NCI-H1417 (cell line): ENCODE data around the gene LGI1.

Source experiments
- DNase-seq, 3 experiments: peaks; one replicate each; lab custom pipeline; 2025; lab: John Stamatoyannopoulos, UW

LGI1 gene

DNA sequence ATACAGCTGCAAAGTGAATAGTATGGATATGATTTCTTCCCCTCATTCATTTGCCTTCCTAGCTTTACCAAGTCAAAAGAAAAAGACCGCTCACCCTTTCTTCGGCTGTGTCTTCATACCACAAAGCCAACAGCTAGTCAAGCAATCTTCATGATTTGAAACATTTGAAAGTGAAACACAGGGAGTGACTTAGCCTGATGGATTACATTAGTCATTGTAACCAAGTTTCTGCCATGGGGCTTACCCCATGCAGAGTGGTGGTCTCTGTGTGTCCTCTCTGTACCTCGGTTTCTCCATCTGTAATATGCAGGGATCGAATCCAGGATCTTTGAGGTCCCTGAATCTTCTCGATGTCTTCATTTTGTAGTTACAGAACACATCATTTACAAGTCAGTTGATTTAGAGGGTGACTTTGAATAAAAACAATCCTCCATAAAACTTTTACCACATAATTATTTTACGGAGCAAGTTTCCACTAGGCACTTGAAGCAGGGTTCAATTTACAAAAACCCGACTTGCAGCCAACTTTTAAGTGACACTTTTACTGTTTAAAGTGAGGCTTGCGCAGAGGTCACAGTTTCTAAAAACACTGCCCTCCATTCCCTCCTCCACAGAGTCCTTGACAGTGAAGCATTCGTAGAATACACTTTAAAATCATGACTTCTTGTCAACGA is 2.2 kb upstream of the LGI1 start:
- DNase-seq = no peak

DNA sequence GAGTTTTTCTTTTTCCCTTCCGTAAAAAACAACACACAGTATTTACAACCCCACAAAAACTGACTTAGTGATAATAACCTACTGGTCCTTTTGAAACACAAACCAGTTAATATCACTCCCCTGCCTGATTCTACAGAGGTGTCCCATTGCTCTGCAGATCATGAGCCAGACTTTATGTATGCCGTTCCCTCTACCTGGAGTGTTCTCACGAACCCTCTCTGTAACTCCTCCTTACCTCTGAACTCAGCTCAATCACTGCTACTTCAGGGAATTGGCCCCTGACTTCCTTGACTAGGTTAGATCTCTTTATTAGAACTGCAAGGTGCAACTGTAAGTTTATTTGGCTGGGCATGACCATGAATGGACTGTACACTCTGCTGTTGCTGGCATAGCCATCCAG is 1.6 kb upstream of the LGI1 start:
- DNase-seq = no peak

DNA sequence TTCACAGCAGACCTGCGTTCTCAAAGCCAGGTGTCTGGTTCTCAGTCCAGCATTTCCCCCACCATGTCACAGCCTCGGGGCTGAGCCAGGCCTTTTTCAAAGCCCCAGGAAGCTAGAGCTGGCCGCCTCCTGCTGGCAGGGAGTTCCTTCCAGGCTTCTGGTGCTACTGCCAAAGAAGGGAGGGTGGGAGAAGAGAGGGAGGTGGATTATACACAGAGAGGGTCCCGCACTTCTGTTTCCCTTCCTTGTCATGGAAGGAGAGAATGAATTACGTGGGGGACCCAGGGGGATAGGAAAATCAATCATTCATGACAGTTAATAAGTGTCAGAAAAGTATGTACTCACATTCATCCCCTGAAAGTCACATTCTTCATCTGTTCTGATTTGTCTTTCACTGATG is 600 bp upstream of the LGI1 start:
- DNase-seq = peak in 1 of 3 experiments; percentile 4

DNA sequence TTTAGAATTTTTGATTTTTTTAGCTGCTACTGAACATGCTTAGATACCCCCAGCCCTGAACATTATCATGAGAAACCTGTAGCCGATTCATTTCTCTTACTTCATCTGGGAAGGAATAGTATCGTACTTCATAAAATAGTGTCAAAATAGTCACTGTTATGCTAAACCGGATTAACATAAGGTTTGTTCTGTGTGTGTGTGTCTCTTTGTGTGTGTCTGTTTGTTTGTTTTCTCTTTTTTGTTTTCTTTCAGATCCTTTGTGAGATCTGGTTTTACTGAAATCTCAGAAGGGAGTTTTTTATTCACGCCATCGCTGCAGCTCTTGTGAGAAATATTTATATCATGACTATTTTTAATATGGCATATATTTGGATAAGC is 761 bp downstream of the LGI1 start:
- no peak for DNase-seq

DNA sequence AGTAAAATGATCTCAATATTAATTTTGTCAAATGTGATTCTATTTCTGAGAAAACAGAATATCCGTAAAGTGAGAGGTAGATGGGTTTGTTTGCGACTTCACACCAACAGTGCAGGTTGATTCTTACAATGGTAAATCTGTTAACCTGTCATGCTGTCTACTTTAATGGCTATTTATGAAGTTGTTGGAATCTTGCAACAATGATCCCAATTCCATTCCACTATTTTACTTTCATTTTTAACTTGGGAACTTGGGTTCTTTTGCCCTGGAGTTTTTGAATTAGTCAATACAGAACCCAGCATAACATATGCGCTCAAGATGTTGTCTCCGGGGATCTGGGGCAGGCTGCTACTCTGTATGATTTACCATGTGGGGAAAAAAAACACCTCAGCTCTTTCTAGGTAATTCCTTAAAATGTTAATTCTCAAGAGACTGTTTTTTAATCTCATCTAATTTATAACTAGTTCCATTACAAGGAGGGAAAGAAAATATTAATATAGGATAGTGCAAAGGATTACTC is 1.2 kb downstream of the LGI1 start:
- DNase-seq = no peak

DNA sequence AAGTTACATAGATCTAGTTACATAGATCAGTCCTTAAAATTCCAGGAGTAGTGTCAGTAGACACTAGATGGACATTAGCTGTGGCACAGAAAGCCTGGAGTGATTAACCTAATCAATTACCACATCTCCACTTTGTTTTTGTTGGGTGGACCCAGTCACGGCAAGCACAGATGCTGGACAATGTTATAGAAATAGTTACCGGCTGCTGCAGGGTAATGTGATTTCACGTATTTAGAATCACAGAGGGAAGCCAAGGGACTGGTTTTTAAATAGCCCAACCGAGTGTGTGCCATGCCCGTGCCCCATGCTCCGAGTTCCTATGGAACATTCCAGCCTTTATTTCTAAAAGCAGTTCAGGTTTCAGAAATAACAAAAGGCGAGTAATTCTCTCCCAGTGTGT is 2.8 kb downstream of the LGI1 start:
- DNase-seq = no peak

DNA sequence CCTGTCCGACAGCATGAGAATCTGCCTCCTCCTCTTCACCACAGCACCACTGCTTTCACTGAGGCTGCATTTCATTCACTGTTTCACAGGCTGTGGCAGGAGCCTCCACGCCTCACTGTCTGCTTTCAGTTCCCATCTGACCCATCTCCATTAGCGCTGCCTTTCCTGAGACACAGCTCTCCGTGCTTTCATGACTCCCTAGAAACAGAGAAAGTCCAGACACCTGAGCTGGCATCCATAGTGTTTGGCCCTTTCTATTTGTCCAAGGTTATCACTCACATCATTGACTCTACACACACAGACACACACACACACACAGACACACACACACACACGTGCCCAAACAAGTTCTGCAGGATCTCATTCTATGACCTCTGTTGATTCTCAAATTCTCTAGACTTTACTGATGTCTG is 5.2 kb downstream of the LGI1 start:
- DNase-seq = peak in 1 of 3 experiments; percentile 10

DNA sequence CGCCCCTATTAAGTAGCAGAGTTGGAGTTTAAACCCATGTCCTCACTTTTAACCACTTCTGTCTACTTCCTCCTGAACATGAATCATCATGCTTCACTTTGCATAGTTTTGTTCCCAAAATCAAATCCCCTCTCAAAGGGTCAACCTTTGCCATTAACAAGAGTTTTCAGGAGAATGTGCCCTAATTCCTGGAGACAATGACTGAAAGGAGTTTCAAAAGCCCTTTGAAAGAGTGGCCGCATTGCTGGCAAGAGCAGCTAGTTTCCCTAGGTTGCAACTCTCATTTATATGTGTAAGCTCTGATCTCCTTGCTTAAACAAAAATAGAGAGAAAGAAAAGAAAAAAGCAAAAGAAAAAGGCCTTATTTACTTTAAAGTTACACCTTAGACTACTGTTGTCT is 9.2 kb downstream of the LGI1 start:
- DNase-seq = no peak

DNA sequence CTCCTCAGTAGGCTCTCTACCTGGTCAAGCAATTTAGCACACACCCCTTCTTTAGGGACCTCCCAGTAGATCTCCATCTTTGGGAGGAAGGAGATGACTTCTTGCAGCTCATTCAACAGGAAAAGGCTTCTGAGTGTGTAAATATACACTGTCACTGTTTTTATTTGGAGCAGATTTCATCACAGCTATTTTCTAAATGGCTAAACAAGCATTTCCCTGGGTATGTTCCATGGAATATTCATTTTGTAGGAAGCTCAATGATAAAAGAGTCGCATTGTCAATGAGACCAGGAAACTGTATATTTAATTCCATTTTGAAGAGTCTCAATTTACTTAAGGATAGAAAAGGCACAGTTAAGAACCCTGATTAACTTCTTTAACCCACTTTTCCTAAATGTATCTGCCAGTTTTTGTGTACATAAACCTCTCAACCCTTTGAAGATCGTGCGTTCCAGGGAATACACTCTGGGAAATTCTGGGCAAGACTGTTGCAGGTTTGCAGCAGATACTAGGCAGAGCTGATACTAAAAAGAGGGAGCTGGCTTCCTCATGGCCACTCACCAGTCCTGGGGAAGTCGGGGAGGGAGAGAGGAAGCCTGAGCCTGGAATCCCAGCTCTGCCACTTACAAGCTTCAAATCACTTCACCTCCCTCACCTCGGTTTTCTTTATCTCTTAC is 10.1 kb downstream of the LGI1 start:
- DNase-seq = no peak

DNA sequence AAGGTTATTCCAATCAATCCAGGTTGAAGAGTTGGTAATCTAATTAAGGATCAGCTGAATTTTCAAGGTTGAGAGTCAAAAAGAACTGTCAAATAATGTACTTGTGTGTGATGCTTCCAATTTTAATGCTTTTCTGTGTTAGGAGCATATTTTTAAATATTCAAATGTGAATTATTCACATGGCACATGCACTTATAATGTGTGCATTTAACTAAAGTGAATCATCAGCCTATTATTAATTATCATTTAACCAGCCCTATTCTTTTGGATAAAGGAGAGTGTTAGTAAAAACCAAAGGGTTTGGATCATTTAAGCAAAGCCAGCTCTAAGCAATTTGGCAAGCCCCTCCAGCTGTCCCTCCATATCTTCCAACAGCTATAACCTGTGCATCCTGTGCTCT is 11.2 kb downstream of the LGI1 start:
- no peak for DNase-seq

DNA sequence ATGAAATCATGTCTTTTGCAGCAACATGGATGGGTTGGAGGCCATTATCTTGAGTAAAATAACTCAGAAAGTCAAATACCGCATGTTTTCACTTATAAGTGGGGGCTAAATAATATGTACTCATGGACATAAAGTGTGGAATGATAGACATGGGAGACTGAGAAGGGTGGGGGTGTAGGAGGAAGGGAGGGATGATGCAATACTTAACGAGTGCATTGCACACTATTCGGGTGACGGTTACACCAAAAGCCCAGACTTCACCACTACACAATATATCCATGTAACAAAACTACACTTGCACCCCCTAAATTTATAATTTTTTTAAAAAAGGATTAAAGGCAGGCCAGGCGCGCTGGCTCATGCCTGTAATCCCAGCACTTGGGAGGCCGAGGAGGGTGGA is 13.6 kb downstream of the LGI1 start:
- DNase-seq = no peak

DNA sequence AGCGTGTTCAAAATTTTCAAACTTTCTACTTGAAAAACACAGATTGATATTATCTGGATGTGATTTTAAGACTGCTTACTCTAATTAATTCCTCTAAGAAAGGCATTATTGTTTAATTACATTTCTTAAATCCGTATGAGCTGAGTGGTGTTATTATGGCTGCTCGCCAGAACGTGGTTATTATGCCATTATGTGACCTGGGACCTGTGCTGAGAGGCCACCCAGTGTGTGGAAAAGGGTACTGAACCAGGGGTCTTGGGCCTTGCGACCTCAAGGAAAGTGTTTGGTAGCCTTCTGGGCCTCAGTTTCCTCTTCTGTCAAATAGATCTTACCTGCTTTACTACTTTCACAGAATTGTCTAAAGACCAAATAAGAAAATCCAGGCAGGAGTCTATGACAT is 15.4 kb downstream of the LGI1 start:
- DNase-seq = peak in 1 of 3 experiments; percentile 7

DNA sequence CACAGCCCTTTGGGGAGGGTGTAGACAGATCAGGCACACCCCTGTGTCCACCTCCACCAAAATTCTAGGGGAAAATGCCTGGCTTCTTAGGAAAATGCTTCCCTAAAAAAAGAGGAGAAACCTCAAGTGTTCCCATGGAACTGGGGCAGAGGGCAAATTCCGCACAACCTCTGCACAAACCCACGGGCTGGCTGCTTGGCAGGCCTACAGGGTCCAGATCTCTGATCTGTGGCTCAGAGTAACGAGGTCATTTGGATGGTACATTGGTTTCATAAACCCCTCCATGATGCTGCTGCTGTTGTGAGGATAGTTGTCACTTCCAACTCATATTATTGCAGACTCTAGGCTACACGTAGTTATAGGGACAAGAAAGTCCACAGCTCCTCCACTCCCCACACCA is 16.0 kb downstream of the LGI1 start:
- DNase-seq = no peak

DNA sequence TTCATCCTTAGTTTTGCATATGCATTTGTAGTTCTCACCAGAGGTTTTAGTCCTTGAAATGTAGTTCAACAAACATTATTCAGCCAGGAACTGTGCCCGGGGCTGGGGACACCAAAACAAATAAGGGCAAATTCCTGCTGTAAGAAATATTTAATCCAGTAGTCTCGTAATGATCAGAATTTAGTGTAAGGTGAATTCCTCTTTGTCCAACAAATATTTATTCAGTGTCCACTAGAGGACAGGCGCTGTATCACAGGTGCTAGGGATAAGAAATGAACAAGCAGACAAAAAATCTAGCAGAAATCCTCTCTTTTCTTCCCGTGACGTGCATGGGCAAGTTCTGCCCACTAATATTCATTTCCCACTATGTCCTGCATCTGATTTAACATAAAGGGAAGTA is 17.6 kb downstream of the LGI1 start:
- no peak for DNase-seq

DNA sequence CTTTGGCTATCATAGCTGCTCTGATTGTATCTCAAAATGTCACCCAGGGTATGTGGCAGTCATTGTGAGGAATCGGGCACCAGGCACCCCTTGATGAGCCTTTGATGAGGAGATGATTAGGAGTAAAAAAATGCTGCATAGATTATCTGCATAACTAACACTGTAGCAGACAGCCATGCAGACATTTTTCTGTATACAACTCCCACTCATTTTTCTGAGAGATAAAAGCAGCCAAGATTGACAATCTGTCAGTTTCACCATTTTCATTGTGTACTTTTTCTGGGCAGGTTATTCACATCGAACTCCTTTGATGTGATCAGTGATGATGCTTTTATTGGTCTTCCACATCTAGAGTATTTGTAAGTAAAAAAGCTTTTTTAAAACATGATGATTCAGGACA is 19.4 kb downstream of the LGI1 start:
- no peak for DNase-seq

DNA sequence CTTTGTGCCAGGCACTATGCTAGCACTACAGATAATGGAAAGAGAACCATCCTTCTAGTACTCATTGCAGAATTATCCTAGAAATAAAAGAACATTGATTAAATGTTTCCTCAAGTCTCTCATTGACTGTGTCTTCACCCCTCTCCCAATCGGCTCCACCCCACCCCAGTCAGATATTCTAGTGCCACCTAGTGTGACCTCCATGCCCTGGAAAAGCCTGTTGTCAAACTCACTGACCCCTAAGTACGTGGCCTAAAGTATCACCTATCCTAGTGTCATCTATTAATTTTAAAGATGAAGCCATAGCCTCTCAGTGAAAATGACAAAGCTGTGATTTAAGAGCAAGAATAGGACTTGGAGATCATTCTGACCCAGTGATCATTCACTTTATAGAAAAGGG is 26.3 kb downstream of the LGI1 start:
- DNase-seq = no peak

DNA sequence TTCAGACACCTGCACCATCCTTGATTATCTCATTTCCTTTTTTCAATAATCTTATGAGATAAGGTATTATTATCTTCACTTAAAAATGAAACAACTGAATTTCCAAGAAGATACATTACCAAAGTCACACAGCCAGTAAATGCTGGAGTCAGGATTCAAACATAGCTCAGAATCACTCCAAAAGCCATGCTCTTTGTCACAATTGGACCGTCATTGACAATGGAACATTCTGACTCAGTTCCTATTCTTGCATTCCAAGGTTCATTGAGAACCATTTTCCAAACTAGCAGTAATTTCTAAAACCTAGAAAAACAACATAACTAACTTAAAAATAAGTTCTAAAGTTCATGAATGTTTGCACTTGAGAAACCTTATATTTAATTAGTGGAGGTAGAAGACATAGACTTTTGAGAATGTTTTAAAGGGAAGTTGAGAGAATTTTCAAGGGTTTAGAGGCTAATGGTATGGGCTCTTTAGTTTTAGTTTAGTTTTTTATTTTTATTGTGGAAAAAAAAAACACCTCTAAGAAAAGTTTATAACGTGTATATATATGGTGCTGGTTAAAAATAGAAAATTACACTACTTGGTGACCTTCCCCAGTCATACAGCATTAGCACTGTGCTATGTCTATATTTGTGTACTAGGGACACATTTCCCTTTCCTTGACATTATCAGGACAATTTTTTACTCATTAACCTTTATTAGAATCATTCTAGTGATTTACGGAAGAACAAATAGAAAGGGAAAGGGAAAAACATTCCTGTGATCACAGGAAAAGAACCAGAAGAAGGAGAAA is 30.9 kb downstream of the LGI1 start:
- no peak for DNase-seq

DNA sequence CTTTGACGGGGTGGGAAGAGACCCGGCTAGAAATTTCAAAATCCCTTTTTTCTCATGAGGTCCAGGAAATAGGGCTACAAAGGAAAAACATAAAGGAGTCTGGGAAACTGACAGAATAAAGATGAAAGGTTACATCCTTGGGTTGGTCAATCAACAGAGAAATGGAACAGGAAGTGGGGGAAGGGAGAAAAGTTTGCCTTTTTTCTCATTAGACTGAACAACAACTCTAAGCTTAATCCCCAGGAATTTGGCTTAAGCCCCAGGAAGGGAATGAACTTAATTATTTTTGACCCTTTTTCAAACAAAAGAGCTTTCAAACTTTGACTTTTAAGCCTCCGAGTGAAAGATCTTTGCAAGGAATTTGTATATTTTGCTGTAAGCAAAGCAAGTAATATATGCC is 32.7 kb downstream of the LGI1 start:
- no peak for DNase-seq

DNA sequence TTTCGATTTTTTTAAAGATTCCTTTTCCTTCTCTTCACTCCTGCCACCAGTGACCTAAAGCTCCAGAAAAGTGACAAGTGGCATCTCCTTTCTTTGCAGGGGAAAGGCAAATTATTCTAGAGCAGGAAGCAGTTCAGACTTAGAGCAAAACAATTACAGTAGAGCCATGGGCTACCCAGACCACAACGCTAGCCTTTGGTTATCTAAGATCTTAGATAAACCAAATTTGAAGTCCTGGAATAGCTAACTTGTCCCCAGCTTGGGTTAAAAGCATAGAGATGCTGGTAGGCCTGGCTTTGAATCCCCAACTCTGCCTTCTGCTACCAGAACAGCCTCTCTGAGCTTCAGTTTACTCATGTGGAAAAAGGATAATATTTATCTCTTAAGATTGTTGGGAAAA is 38.4 kb downstream of the LGI1 start:
- DNase-seq = no peak

DNA sequence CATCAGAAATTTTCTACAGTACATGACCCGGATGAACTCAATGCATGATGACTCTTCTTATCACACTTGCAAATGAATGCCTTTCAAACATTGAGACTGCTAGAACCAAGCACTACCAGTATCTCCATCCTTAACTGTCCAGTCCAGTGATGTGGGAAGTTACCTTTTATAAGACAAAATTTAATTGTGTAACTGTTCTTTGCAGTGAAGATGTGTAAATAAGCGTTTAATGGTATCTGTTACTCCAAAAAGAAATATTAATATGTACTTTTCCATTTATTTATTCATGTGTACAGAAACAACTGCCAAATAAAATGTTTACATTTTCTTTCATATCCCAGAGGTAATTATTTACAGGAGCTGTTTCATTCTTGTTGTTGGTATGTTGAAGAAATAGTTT is 40.1 kb downstream of the LGI1 start:
- no peak for DNase-seq

DNA sequence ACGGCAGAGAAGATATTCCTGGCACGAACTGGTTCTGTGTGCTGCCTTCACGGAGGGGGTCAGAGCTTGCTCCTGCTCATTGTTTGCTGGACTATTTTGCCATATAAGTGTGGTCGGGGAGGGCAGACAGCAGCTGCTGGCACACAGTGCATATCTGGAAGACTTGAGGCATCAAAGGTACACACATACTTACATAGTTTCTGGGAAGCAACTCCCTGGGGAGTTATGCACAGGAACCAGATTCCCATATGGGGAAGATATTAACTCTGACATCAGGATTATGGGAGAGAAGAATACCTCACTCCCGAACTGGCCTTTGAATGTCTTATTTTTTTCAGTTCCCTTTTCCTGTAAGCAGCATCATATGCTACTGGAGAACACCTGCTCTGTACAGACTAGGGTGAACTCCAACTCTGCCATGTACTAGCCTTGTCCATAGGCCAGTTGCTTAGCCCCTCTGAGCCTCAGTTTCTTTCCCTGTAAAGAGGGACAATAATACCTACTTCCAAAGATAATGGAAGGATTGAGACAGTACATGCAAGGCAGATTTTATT is 41.5 kb downstream of the LGI1 start:
- DNase-seq = no peak

DNA sequence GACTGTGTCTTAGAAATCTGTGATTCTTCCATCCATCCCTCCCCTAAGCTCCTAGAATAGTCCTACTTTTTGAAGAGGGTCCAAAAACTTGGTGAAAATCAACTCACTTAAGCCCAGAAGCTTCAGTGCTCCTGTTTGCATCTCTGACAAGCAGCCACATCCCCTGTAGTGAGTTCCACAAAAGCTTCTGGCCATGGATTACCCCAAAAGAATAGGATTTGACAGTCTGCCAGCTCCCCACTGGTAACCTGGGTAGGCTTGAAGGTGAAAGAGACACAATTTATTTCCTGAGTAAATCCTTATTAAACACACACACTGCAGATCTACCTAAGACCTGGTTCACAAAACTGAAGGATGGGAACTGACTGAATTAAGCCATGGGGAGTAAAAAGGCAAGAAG is 46.5 kb downstream of the LGI1 start:
- no peak for DNase-seq

DNA sequence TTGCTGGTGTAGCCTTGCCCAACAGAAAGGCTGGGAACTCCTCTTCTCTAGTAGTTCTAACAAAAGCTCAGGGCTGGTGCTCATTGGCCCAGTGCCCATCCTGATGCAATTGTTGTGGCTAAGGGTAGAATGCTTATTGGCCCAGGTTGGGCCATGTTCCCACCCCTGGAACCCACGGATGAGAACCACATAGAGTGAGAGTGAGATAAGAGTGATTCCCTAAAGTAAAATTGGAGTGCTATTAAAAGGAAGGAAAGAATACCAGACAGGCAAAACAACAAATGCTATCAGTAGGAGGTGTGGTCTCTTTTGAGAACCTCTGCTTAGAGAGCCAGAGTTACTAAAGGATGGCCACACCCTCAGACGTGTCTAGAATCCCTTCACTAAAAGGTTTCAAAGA is 49.2 kb downstream of the LGI1 start:
- peak in 1 of 3 experiments; percentile 6 for DNase-seq
